ENCODE measurements around the gene SEMA4D.

The SEMA4D gene

DNA sequence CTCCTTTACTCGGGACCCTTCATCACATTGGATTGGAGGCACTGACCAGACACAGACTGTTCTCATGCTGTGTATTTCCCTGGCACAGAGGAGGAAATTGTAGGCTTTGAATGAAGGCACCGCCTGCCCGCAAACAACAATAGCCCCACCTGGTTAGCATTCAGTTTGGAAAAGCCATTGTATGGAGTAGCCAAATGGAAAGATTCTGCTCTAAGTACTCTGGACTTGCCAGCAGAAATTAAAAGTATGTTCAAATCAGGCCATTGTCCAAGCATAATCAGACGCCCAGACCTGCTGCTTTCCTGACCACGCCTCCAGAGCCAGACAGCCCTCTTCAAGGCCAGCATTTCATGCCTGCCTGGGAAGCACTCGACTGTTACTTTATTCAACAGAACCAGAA, 8.0 kb upstream of the SEMA4D start:
- no peaks in the 10 kb centered on the region for H3K9me2 ChIP-seq (replicated peaks; ENCODE audit: low read depth, low read length)

DNA sequence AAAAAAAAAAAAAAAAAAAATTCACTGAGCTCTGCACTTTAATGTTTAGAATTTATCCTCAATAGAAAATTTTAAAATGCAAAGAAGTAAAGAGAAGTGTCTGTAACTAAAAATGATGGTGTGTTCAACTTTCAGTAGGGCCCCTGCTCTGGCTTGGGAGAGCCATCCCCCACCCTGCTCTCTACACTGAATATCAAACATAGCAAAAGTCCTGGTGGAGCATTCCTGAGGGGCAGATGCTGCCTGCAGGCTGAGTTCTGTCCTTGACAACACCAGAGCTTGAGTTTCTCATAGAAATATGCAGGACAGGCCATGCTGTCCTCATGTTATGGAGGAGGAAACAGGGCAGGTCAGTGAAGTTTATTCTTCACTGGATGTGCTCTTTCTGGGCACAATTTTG, 7.1 kb upstream of the SEMA4D start:
- H3F3A ChIP-seq (ENCODE audit: low read depth): no peaks in the 10 kb centered on the region; the same call in 1 of the 2 replicates
- H3K4me2 ChIP-seq (ENCODE audit: low read depth, low read length, poor library complexity, severe bottlenecking): no peak overlapping the region
- peak overlapping the region; percentile 24 for H3K9ac ChIP-seq (ENCODE audit: low read depth, low read length, poor library complexity, severe bottlenecking)
- no peak for TF ChIP-seq EZH2phosphoT487 (IDR thresholded peaks at IDR 0.05; ENCODE audit: borderline replicate concordance)
- TF ChIP-seq, protein P1, sequence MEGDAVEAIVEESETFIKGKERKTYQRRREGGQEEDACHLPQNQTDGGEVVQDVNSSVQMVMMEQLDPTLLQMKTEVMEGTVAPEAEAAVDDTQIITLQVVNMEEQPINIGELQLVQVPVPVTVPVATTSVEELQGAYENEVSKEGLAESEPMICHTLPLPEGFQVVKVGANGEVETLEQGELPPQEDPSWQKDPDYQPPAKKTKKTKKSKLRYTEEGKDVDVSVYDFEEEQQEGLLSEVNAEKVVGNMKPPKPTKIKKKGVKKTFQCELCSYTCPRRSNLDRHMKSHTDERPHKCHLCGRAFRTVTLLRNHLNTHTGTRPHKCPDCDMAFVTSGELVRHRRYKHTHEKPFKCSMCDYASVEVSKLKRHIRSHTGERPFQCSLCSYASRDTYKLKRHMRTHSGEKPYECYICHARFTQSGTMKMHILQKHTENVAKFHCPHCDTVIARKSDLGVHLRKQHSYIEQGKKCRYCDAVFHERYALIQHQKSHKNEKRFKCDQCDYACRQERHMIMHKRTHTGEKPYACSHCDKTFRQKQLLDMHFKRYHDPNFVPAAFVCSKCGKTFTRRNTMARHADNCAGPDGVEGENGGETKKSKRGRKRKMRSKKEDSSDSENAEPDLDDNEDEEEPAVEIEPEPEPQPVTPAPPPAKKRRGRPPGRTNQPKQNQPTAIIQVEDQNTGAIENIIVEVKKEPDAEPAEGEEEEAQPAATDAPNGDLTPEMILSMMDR (conservative IDR thresholded peaks at IDR 0.05; ENCODE audit: low read length): no peak
- no peaks in the 10 kb centered on the region for H3K9me2 ChIP-seq (replicated peaks; ENCODE audit: low read depth, low read length)
- H4K20me1 ChIP-seq (ENCODE audit: insufficient read depth, low read length, poor library complexity, severe bottlenecking): no peaks in the 10 kb centered on the region
- H3K36me3 ChIP-seq (ENCODE audit: insufficient read depth, low read length): no peaks in the 10 kb centered on the region
- no peaks in the 10 kb centered on the region for H3K27me3 ChIP-seq (ENCODE audit: insufficient read depth, low read length, poor library complexity, severe bottlenecking)
- H3K4me1 ChIP-seq (ENCODE audit: insufficient read depth, low read length, poor library complexity, severe bottlenecking): peaks cover 83% of the 10 kb centered on the region
- no peak overlapping the region for H3K4me3 ChIP-seq (ENCODE audit: low read length, poor library complexity, severe bottlenecking)
- no peaks in the 10 kb centered on the region for H3K9me3 ChIP-seq (ENCODE audit: insufficient read depth, low read depth, low read length)
- H2AFZ ChIP-seq (ENCODE audit: low read length): peak overlapping the region; percentile 23; the same call in 1 of the 2 replicates
- peaks cover 2% of the 10 kb centered on the region; the same call in 1 of the 2 replicates for H3K79me2 ChIP-seq (ENCODE audit: insufficient read depth, low read length)

More for the DNA sequence above, 8.0 kb upstream of the SEMA4D start:
- Histone ChIP-seq H2AFZ (ENCODE audit: low read length) (0 out of 2 replicates have a peak overlapping the region, but pooled peaks have one; percentile 23), H3K4me3 (ENCODE audit: low read length, poor library complexity, severe bottlenecking) (no peak overlapping the region), H3F3A (ENCODE audit: low read depth) (no peaks in the 10 kb centered on the region; the same call in 1 of the 2 replicates), H3K27me3 (ENCODE audit: insufficient read depth, low read length, poor library complexity, severe bottlenecking) (no peaks in the 10 kb centered on the region), H3K79me2 (ENCODE audit: insufficient read depth, low read length) (no peaks in the 10 kb centered on the region), H3K4me1 (ENCODE audit: insufficient read depth, low read length, poor library complexity, severe bottlenecking) (peaks cover 81% of the 10 kb centered on the region), H3K9ac (ENCODE audit: low read depth, low read length, poor library complexity, severe bottlenecking) (peak overlapping the region; percentile 24), H4K20me1 (ENCODE audit: insufficient read depth, low read length, poor library complexity, severe bottlenecking) (no peaks in the 10 kb centered on the region), H3K9me3 (ENCODE audit: insufficient read depth, low read depth, low read length) (no peaks in the 10 kb centered on the region), H3K4me2 (ENCODE audit: low read depth, low read length, poor library complexity, severe bottlenecking) (no peak overlapping the region), H3K36me3 (ENCODE audit: insufficient read depth, low read length) (no peaks in the 10 kb centered on the region)
- TF ChIP-seq, protein P1 (conservative IDR thresholded peaks at IDR 0.05; ENCODE audit: low read length): no peak
- TF ChIP-seq EZH2phosphoT487 (IDR thresholded peaks at IDR 0.05; ENCODE audit: borderline replicate concordance): no peak

- peak overlapping the region; percentile 50 for H3K9ac ChIP-seq (ENCODE audit: low read depth, low read length, poor library complexity, severe bottlenecking)
- H3K4me2 ChIP-seq (ENCODE audit: low read depth, low read length, poor library complexity, severe bottlenecking): peak overlapping the region; percentile 62
- no peaks in the 10 kb centered on the region for H3K9me3 ChIP-seq (ENCODE audit: insufficient read depth, low read depth, low read length)
- no peaks in the 10 kb centered on the region; the same call in 1 of the 2 replicates for H3F3A ChIP-seq (ENCODE audit: low read depth)
- H3K9me2 ChIP-seq (replicated peaks; ENCODE audit: low read depth, low read length): no peaks in the 10 kb centered on the region
- H2AFZ ChIP-seq (ENCODE audit: low read length): no peak overlapping the region
- no peaks in the 10 kb centered on the region for H3K36me3 ChIP-seq (ENCODE audit: insufficient read depth, low read length)
- H4K20me1 ChIP-seq (ENCODE audit: insufficient read depth, low read length, poor library complexity, severe bottlenecking): no peaks in the 10 kb centered on the region
- TF ChIP-seq, protein P1 (conservative IDR thresholded peaks at IDR 0.05; ENCODE audit: low read length): no peak
- no peak for TF ChIP-seq EZH2phosphoT487 (IDR thresholded peaks at IDR 0.05; ENCODE audit: borderline replicate concordance)
- H3K79me2 ChIP-seq (ENCODE audit: insufficient read depth, low read length): peaks cover 18% of the 10 kb centered on the region
- H3K4me1 ChIP-seq (ENCODE audit: insufficient read depth, low read length, poor library complexity, severe bottlenecking): peaks cover 83% of the 10 kb centered on the region
- H3K27me3 ChIP-seq (ENCODE audit: insufficient read depth, low read length, poor library complexity, severe bottlenecking): no peaks in the 10 kb centered on the region
- H3K4me3 ChIP-seq (ENCODE audit: low read length, poor library complexity, severe bottlenecking): peak overlapping the region; percentile 11
Measured at GRCh38 chr9:89502671-89503070, 4.8 kb upstream of the SEMA4D start.
